Activated CD8-positive, alpha-beta T cell treated with anti-CD3 and anti-CD28 coated beads for 36 hours (primary cell): ENCODE measurements around the gene TRMT2A. TPM values are rescaled to one million over a fixed set of nuclear protein-coding genes. Genes with fewer than 3 reads are reported as not detected.

Experiments
- ATAC-seq: fragments of 200-7000 bp; cut with Tn5 transposase; one replicate; pipeline ENCODE4 v1.10.0; 2021; ENCODE audit warnings: mild to moderate bottlenecking, moderate library complexity
- CTCF ChIA-PET: fragments of 350-600 bp; sonication (Branson Sonifier 250); formaldehyde crosslinking; loops from one replicate; lab custom pipeline; 2021; ENCODE audit warnings: antibody characterized with exemption; lab: Charles Lee
- POLR2A ChIA-PET: fragments of 350-600 bp; sonication (Branson Sonifier 250); formaldehyde crosslinking; loops from one replicate; lab custom pipeline; 2021; ENCODE audit warnings: antibody characterized with exemption; lab: Charles Lee
- DNase-seq: peaks from one replicate; pipeline ENCODE4 v3.0.0-alpha.2; 2020
- H3K27ac Mint-ChIP-seq: one replicate; pipeline ENCODE4 v1.8.0; 2021; ENCODE audit warnings: mild to moderate bottlenecking, mixed read lengths
- H3K27me3 Mint-ChIP-seq: one replicate; pipeline ENCODE4 v1.8.0; 2021; ENCODE audit warnings: mixed read lengths
- H3K36me3 Mint-ChIP-seq: one replicate; pipeline ENCODE4 v1.8.0; 2021; ENCODE audit warnings: low read depth, mixed read lengths
- H3K4me1 Mint-ChIP-seq: one replicate; pipeline ENCODE4 v1.8.0; 2021; ENCODE audit warnings: low read depth, mixed read lengths
- H3K4me3 Mint-ChIP-seq: one replicate; pipeline ENCODE4 v1.8.0; 2021; ENCODE audit warnings: mild to moderate bottlenecking, moderate library complexity, mixed read lengths
- H3K9me3 Mint-ChIP-seq: one replicate; pipeline ENCODE4 v1.8.0; 2021; ENCODE audit warnings: mixed read lengths
- CTCF ChIP-seq: fragments of 200-600 bp; IDR thresholded peaks from one replicate; pipeline ENCODE4 v1.8.0; 2022; ENCODE audit warnings: antibody characterized with exemption, mild to moderate bottlenecking
- intact Hi-C: fragments of 100-400 bp; cut with micrococcal nuclease; formaldehyde crosslinking; loops from one replicate; pipeline ENCODE4 v1.10.0; 2022
- total RNA-seq, 2 experiments: library from RNA; stranded (reverse); gene quantifications; one replicate each; pipeline ENCODE4 v1.2.3, GENCODE V29; 2021

Gene TRMT2A
- total RNA-seq, 2 experiments from 2014 or later = 101 to 105 TPM

GRCh38 chr22:20127318-20127868 is 10.4 kb upstream of the TRMT2A start:
- Mint-ChIP-seq H3K27ac (peak overlapping the region; percentile 63), H3K9me3 (no peaks in the 10 kb centered on the region), H3K27me3 (no peaks in the 10 kb centered on the region), H3K4me1 (peaks cover 27% of the 10 kb centered on the region), H3K4me3 (no peak overlapping the region), H3K36me3 (peaks cover 36% of the 10 kb centered on the region)
- POLR2A ChIA-PET = interaction anchor here (0.6 to 8.4 kb wide), 6 partner anchors 8 to 45 kb away, joined by 3 to 111 read pairs (median 4); partner anchors contain the start of genes RANBP1 and TRMT2A
- no peak for TF ChIP-seq CTCF
- intact Hi-C loops = loop anchor here (5.0 kb wide), 1 partner anchor 155 kb away; no protein-coding TSS in a partner anchor
- DNase-seq (no peak), ATAC-seq (no peak)
- CTCF ChIA-PET = interaction anchor here (1.4 kb wide), 1 partner anchor 26 kb away, joined by 3 read pairs; no protein-coding TSS in a partner anchor

GRCh38 chr22:20126284-20127029 is 9.4 kb upstream of the TRMT2A start:
- TF ChIP-seq CTCF = no peak
- ATAC-seq (no peak), DNase-seq (no peak)
- CTCF ChIA-PET = no interaction called here
- intact Hi-C loops = loop anchor here (5.0 kb wide), 1 partner anchor 154 kb away; no protein-coding TSS in a partner anchor
- POLR2A ChIA-PET = interaction anchor here (1.0 to 8.4 kb wide), 6 partner anchors 9 to 32 kb away, joined by 3 to 111 read pairs (median 6); partner anchors contain the start of genes RANBP1 and TRMT2A
- Mint-ChIP-seq H3K36me3 (peaks cover 46% of the 10 kb centered on the region), H3K4me1 (peaks cover 35% of the 10 kb centered on the region), H3K27me3 (no peaks in the 10 kb centered on the region), H3K9me3 (no peaks in the 10 kb centered on the region), H3K27ac (peak overlapping the region; percentile 9), H3K4me3 (no peak overlapping the region)

- ATAC-seq (no peak), DNase-seq (no peak)
- Mint-ChIP-seq H3K27me3 (no peaks in the 10 kb centered on the region), H3K9me3 (no peaks in the 10 kb centered on the region), H3K36me3 (peaks cover 53% of the 10 kb centered on the region), H3K4me3 (no peak overlapping the region), H3K27ac (peak overlapping the region; percentile 25), H3K4me1 (peaks cover 39% of the 10 kb centered on the region)
- intact Hi-C loops = loop anchor here (5.0 kb wide), 1 partner anchor 153 kb away; no protein-coding TSS in a partner anchor
- TF ChIP-seq CTCF = no peak
- ChIA-PET CTCF (interaction anchor here (1.5 kb wide), 1 partner anchor 15 kb away, joined by 3 read pairs; no protein-coding TSS in a partner anchor), POLR2A (interaction anchor here (1.2 to 8.4 kb wide), 4 partner anchors 8 to 25 kb away, joined by 3 to 111 read pairs (median 12); partner anchors contain the start of genes RANBP1 and TRMT2A)
Observed at GRCh38 chr22:20125201-20126174, 8.5 kb upstream of the TRMT2A start.

- peaks cover 45% of the 10 kb centered on the region for H3K4me1 Mint-ChIP-seq
- intact Hi-C loops = no loop called here
Observed at GRCh38 chr22:20124083-20124787, 7.2 kb upstream of the TRMT2A start.

More at GRCh38 chr22:20124083-20124787, 7.2 kb upstream of the TRMT2A start:
- Mint-ChIP-seq H3K27ac (no peak overlapping the region), H3K36me3 (peaks cover 66% of the 10 kb centered on the region), H3K9me3 (no peaks in the 10 kb centered on the region), H3K4me3 (no peak overlapping the region), H3K27me3 (no peaks in the 10 kb centered on the region)
- ChIA-PET CTCF (interaction anchor here (1.5 kb wide), 1 partner anchor 13 kb away, joined by 3 read pairs; no protein-coding TSS in a partner anchor), POLR2A (interaction anchor here (0.6 to 8.4 kb wide), 7 partner anchors 7 to 147 kb away, joined by 3 to 111 read pairs (median 6); partner anchors contain the start of genes RANBP1 and TRMT2A)
- DNase-seq = no peak
- ATAC-seq = no peak
- no peak for TF ChIP-seq CTCF
